HepG2 (cell line): ENCODE measurements around the gene ZKSCAN5. TPM values are rescaled to one million over a fixed set of nuclear protein-coding genes. Genes with fewer than 3 reads are reported as not detected.

Experiments used
- ATAC-seq: fragments of 200-7000 bp; cut with Tn5 transposase; 3 replicates; pipeline ENCODE4 v1.9.1; 2020; ENCODE audit warnings: mild to moderate bottlenecking, moderate library complexity
- BruUV-seq: library from RNA; stranded (reverse); fragments of 400-500 nt; replicated peaks from 2 replicates; lab custom pipeline; 2021; lab: Mats Ljungman, UMichigan
- CTCF ChIA-PET: fragments of 300-600 bp; formaldehyde crosslinking; extraction: SDS; loops from one replicate; lab custom pipeline; 2021; ENCODE audit warnings: low total read pairs, inconsistent platforms, low intra/inter-chr PET ratio; lab: Yijun Ruan, JAX
- POLR2A ChIA-PET: fragments of 350-600 bp; sonication (Branson Sonifier 250); formaldehyde crosslinking; loops from one replicate; lab custom pipeline; 2020; ENCODE audit warnings: antibody characterized with exemption, inconsistent platforms; lab: Yijun Ruan, JAX
- DNase-seq: peaks from one replicate; pipeline ENCODE4 v3.0.0-alpha.2; 2015; ENCODE audit warnings: low spot score
- FAIRE-seq: peaks from 3 replicates; lab custom pipeline; 2011; peaks lifted over from hg19 to GRCh38; lab: Jason Lieb, UNC
- H2AFZ ChIP-seq: one replicate; pipeline ENCODE4 v1.6.1; 2011; ENCODE audit warnings: low read length, inconsistent platforms
- H3K27ac ChIP-seq: fragments of 300-600 bp; 3 replicates; pipeline ENCODE4 v1.8.0; 2011; ENCODE audit warnings: mixed run types, mild to moderate bottlenecking, mixed read lengths, low read length, inconsistent platforms; ENCODE audit not compliant: insufficient read depth; ENCODE audit errors: extremely low read length
- H3K27me3 ChIP-seq, 2 experiments: fragments of 200-600 bp in 1 of 2; 2 replicates in 1 of 2; 3 replicates in 1 of 2; pipeline versions ENCODE4 v1.6.0 to v1.8.0; 2011; ENCODE audit warnings: low read length in 2 of 2, mild to moderate bottlenecking in 2 of 2, moderate library complexity in 2 of 2, inconsistent platforms in 1 of 2; ENCODE audit not compliant: insufficient read depth in 2 of 2, control insufficient read depth in 1 of 2
- H3K36me3 ChIP-seq, 2 experiments: fragments of 200-600 bp in 1 of 2; replicated peaks in 1 of 2; 2 replicates in 1 of 2; 3 replicates in 1 of 2; pipeline versions ENCODE4 v1.5.1 to v1.8.0; 2011; ENCODE audit warnings: low read length in 2 of 2, inconsistent platforms in 1 of 2; ENCODE audit not compliant: insufficient read depth in 2 of 2, control insufficient read depth in 1 of 2
- H3K4me1 ChIP-seq: 2 replicates; pipeline ENCODE4 v1.5.1; 2012; ENCODE audit warnings: low read length, inconsistent platforms; ENCODE audit not compliant: insufficient read depth
- H3K4me2 ChIP-seq: 2 replicates; pipeline ENCODE4 v1.6.0; 2011; ENCODE audit warnings: low read depth, low read length, inconsistent platforms
- H3K4me3 ChIP-seq, 3 experiments: fragments of 200-600 bp in 1 of 3; sonication (generic), shearing (Covaris generic) in 1 of 3; replicated peaks in 1 of 3; 2 replicates each; pipeline ENCODE4 v1.5.1; 2011 to 2016; ENCODE audit warnings: low read length in 3 of 3, inconsistent platforms in 2 of 3, low read depth in 2 of 3, mild to moderate bottlenecking in 2 of 3, control low read depth in 1 of 3, mixed read lengths in 1 of 3; ENCODE audit not compliant: insufficient read depth in 1 of 3
- H3K79me2 ChIP-seq: one replicate; pipeline ENCODE4 v1.6.1; 2011; ENCODE audit warnings: low read length, inconsistent platforms; ENCODE audit not compliant: insufficient read depth
- H3K9ac ChIP-seq: 2 replicates; pipeline ENCODE4 v1.6.0; 2011; ENCODE audit warnings: mild to moderate bottlenecking, low read depth, low read length, inconsistent platforms; ENCODE audit not compliant: insufficient read depth
- H3K9me3 ChIP-seq: 2 replicates; pipeline ENCODE4 v1.5.1; 2012; ENCODE audit warnings: mild to moderate bottlenecking, low read length
- H4K20me1 ChIP-seq: 2 replicates; pipeline ENCODE4 v1.6.0; 2011; ENCODE audit warnings: inconsistent platforms, mild to moderate bottlenecking, low read length, moderate library complexity; ENCODE audit not compliant: insufficient read depth
- ETV6 ChIP-seq: sonication (generic); formaldehyde crosslinking; conservative IDR thresholded peaks from 2 replicates; pipeline ENCODE4 v1.4.0; 2020; ENCODE audit warnings: missing genetic modification reagents
- HNRNPUL1 ChIP-seq: fragments of 200-400 bp; formaldehyde crosslinking; IDR thresholded peaks from 2 replicates; pipeline ENCODE4 v1.6.1; 2017; ENCODE audit warnings: low read depth, mild to moderate bottlenecking, low read length, moderate library complexity
- KDM2A ChIP-seq: sonication (generic); formaldehyde crosslinking; IDR thresholded peaks from 2 replicates; pipeline ENCODE4 v1.4.0; 2020; ENCODE audit warnings: low read depth, missing genetic modification reagents, borderline replicate concordance
- MED8 ChIP-seq: sonication (generic); formaldehyde crosslinking; IDR thresholded peaks from 2 replicates; pipeline ENCODE4 v1.8.1; 2023; ENCODE audit warnings: mild to moderate bottlenecking, missing genetic modification reagents; ENCODE audit not compliant: insufficient replicate concordance
- SMAD3 ChIP-seq: sonication (generic); formaldehyde crosslinking; IDR thresholded peaks from 2 replicates; pipeline ENCODE4 v1.4.0; 2020; ENCODE audit warnings: missing genetic modification reagents
- ZFYVE20 ChIP-seq: sonication (generic); formaldehyde crosslinking; IDR thresholded peaks from 2 replicates; pipeline ENCODE4 v1.8.0; 2023; ENCODE audit warnings: low read depth, mild to moderate bottlenecking, moderate library complexity, missing genetic modification reagents, borderline replicate concordance
- ZNF296 ChIP-seq: sonication (generic); formaldehyde crosslinking; conservative IDR thresholded peaks from 2 replicates; pipeline ENCODE4 v1.5.0; 2020; ENCODE audit warnings: mild to moderate bottlenecking, missing genetic modification reagents
- ZSCAN20 ChIP-seq: sonication (generic); formaldehyde crosslinking; IDR thresholded peaks from 2 replicates; pipeline ENCODE4 v1.4.0; 2020; ENCODE audit warnings: missing genetic modification reagents, mild to moderate bottlenecking, borderline replicate concordance
- WGBS: methylation state at CpG from one replicate; pipeline ENCODE4 v1.1.6; 2017; ENCODE audit warnings: low lambda C conversion rate; 5-methylcytosine and 5-hydroxymethylcytosine counted together
- in situ Hi-C: cut with HindIII; loops from 2 replicates; pipeline ENCODE4 v1.10.0; 2017; ENCODE audit warnings: low pct_unique_long_range_greater_than_20kb; ENCODE audit not compliant: extremely low pct_ligation_motif_present
- intact Hi-C: fragments of 100-400 bp; cut with micrococcal nuclease; formaldehyde crosslinking; loops from one replicate; pipeline ENCODE4 v1.10.0; 2022; ENCODE audit not compliant: unreplicated experiment
- polyA plus RNA-seq, 8 experiments: library from polyadenylated mRNA; depleted of rRNA in 3 of 8; stranded (reverse) in 7 of 8; unstranded in 1 of 8; fragments of >200 nt; fragmentation: Illumina TruSeq in 4 of 8; extraction: Trizol in 4 of 8; gene quantifications; 2 replicates each; pipeline versions ENCODE4 v1.2.1 to v1.2.3, GENCODE V29; 2011 to 2016; ENCODE audit warnings: low read depth in 4 of 8, missing spikeins in 1 of 8, mixed read lengths in 1 of 8; ENCODE audit not compliant: insufficient read depth in 1 of 8
- total RNA-seq, 5 experiments: library from RNA; depleted of rRNA; stranded (reverse); fragments of >200 nt; fragmentation: Illumina TruSeq; extraction: Trizol; gene quantifications; 2 replicates each; pipeline ENCODE4 v1.2.3, GENCODE V29; 2016; ENCODE audit warnings: low read depth in 1 of 5
- TF ChIP-seq, protein P1 (sequence below): sonication (generic); formaldehyde crosslinking; IDR thresholded peaks from 2 replicates; pipeline ENCODE4 v1.8.0; 2022; ENCODE audit warnings: mild to moderate bottlenecking, missing genetic modification reagents; ENCODE audit not compliant: insufficient replicate concordance
- TF ChIP-seq, protein P2 (sequence below): sonication (generic); formaldehyde crosslinking; IDR thresholded peaks from 2 replicates; pipeline ENCODE4 v1.9.0; 2021; ENCODE audit warnings: missing genetic modification reagents, borderline replicate concordance
- TF ChIP-seq, protein P3 (sequence below): IDR thresholded peaks from 2 replicates; pipeline ENCODE4 v1.6.1; 2012; ENCODE audit warnings: low read depth, low read length, improper control_type of control experiment
- TF ChIP-seq, protein P4 (sequence below): IDR thresholded peaks from 2 replicates; pipeline ENCODE4 v1.6.1; 2018; ENCODE audit warnings: missing genetic modification reagents

ZKSCAN5 gene
- total and polyA plus RNA-seq, 2 of the 13 experiments (the other 11 are each of a cell fraction or from before 2014, with no cell fraction given), result 5.5 to 11.7 TPM

DNA sequence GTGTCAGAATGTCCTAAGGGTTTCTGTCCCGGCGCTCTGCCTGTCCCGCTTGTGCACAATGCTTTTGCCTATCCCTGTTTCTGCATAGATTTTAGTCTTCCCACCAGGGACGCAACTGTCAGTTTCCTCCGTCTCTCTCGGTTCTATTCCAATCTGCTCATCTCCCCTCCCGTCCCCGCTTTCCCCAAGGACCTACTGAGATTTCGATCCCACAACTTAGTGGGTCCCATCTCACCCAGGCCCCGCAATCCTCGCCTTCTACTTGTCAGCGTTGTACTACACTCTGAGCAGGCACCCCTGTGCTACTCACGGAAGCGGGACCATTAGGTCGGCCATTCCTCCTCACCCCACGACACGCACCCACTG, 53.5 kb downstream of the ZKSCAN5 start (continued):
- TF ChIP-seq, protein P1, sequence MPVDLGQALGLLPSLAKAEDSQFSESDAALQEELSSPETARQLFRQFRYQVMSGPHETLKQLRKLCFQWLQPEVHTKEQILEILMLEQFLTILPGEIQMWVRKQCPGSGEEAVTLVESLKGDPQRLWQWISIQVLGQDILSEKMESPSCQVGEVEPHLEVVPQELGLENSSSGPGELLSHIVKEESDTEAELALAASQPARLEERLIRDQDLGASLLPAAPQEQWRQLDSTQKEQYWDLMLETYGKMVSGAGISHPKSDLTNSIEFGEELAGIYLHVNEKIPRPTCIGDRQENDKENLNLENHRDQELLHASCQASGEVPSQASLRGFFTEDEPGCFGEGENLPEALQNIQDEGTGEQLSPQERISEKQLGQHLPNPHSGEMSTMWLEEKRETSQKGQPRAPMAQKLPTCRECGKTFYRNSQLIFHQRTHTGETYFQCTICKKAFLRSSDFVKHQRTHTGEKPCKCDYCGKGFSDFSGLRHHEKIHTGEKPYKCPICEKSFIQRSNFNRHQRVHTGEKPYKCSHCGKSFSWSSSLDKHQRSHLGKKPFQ (CRISPR knock-in tag), result peak; percentile 21

DNA sequence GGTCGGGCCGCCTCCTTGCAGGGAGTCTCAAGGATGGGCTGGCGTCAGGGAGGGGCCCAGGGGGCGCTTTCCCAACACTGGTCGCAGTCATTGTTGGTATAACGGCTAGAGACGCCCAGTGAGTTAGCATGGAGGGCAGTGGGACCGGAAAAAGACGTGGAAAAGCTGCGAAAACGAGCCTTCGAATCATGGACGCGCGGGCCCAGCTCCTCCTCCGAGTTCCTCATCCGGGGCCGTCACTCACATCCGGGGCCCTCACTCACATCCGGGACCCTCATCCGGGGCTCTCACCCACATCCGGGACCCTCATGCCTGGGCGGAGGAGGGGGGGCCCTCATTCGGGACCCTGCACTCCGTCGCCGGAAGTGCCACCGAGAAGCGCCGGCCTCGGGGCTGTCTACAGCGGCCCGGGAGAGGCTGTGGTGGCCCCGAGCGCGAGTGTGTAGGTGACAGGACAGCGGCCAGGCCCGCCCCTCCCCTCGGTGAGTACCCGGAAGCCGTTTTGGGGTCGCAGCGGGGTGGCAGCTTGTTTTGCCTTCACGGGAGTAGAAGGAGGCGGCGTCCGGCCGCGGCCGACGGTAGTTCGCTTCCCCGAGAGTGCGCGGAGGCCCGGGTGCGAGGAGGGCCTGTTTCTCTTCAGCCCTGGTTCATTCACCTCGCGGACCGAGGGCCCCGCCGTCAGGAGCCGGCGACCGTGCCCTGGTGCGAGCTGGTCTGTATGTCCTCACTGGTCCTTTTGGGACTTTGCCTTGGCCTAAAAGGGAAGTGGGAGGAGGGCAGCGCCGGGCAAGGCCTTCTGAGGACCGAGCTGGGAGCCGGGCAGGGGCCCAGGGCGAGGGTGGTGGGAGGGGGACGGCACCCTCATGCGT, 54.1 kb downstream of the ZKSCAN5 start, which contains the start of gene ZNF655:
Gene ZNF655, plus strand, starts transcription at position 337 of the 869 bp plus-strand sequence. CDS start 1,918 bp downstream, outside the sequence.
- Histone ChIP-seq H3K9me3 (no peaks in the 10 kb centered on the region), H3K79me2 (peaks cover 46% of the 10 kb centered on the region), H3K36me3 (peaks cover 11 to 45% of the 10 kb centered on the region in 2 experiments), H3K4me1 (peaks cover 43% of the 10 kb centered on the region), H4K20me1 (peaks cover 5% of the 10 kb centered on the region; the same call in 1 of the 2 replicates), H3K4me3 (peak within 1 kb of the TSS; percentile 87 to 99 (median 98)), H3K9ac (peak within 1 kb of the TSS; percentile 100), H3K27me3 (no peaks in the 10 kb centered on the region; a peak in 1 of 5 replicates), H2AFZ (no peak within 1 kb of the TSS), H3K4me2 (peak within 1 kb of the TSS; percentile 88), H3K27ac (peak within 1 kb of the TSS; percentile 95)
- peak; percentile 90 for DNase-seq
- no peak for FAIRE-seq
- intact Hi-C loops (loop anchor here (2.0 to 5.0 kb wide), 2 partner anchors 56 to 58 kb away; partner anchors contain the start of genes ZKSCAN5, ZNF394 and ZSCAN25), in situ Hi-C loops (no loop called here)
- POLR2A ChIA-PET, result interaction anchor here (0.6 to 3.6 kb wide), 22 partner anchors 13 to 432 kb away, joined by 3 to 42 read pairs (median 5); partner anchors contain the start of genes AZGP1, ZKSCAN5, ZNF394 and ZSCAN25
- peak; percentile 96 for ATAC-seq
- no TSS peak for BruUV-seq
- WGBS, result 0% methylated on average over 17 of the region's 73 CpGs
- CTCF ChIA-PET, result no interaction called here
- TF ChIP-seq ZNF296 (CRISPR knock-in tag), result 0 out of 2 replicates have a peak, but pooled peaks have one; percentile 66
- 0 out of 2 replicates have a peak, but pooled peaks have one; percentile 43 for TF ChIP-seq ZFYVE20
- TF ChIP-seq KDM2A, result peak; percentile 92
- 0 out of 2 replicates have a peak, but pooled peaks have one; percentile 56 for TF ChIP-seq SMAD3 (CRISPR knock-in tag)
- TF ChIP-seq, protein P2, sequence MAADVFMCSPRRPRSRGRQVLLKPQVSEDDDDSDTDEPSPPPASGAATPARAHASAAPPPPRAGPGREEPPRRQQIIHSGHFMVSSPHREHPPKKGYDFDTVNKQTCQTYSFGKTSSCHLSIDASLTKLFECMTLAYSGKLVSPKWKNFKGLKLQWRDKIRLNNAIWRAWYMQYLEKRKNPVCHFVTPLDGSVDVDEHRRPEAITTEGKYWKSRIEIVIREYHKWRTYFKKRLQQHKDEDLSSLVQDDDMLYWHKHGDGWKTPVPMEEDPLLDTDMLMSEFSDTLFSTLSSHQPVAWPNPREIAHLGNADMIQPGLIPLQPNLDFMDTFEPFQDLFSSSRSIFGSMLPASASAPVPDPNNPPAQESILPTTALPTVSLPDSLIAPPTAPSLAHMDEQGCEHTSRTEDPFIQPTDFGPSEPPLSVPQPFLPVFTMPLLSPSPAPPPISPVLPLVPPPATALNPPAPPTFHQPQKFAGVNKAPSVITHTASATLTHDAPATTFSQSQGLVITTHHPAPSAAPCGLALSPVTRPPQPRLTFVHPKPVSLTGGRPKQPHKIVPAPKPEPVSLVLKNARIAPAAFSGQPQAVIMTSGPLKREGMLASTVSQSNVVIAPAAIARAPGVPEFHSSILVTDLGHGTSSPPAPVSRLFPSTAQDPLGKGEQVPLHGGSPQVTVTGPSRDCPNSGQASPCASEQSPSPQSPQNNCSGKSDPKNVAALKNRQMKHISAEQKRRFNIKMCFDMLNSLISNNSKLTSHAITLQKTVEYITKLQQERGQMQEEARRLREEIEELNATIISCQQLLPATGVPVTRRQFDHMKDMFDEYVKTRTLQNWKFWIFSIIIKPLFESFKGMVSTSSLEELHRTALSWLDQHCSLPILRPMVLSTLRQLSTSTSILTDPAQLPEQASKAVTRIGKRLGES (CRISPR knock-in tag), result no peak
- peak; percentile 45 for TF ChIP-seq MED8 (CRISPR knock-in tag)
- TF ChIP-seq, protein P3, sequence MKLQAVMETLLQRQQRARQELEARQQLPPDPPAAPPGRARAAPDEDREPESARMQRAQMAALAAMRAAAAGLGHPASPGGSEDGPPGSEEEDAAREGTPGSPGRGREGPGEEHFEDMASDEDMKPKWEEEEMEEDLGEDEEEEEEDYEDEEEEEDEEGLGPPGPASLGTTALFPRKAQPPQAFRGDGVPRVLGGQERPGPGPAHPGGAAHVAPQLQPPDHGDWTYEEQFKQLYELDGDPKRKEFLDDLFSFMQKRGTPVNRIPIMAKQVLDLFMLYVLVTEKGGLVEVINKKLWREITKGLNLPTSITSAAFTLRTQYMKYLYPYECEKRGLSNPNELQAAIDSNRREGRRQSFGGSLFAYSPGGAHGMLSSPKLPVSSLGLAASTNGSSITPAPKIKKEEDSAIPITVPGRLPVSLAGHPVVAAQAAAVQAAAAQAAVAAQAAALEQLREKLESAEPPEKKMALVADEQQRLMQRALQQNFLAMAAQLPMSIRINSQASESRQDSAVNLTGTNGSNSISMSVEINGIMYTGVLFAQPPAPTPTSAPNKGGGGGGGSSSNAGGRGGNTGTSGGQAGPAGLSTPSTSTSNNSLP, result no peak
- TF ChIP-seq ETV6 (CRISPR knock-in tag), result peak; percentile 55; the same call in 1 of the 2 replicates
- TF ChIP-seq, protein P4, sequence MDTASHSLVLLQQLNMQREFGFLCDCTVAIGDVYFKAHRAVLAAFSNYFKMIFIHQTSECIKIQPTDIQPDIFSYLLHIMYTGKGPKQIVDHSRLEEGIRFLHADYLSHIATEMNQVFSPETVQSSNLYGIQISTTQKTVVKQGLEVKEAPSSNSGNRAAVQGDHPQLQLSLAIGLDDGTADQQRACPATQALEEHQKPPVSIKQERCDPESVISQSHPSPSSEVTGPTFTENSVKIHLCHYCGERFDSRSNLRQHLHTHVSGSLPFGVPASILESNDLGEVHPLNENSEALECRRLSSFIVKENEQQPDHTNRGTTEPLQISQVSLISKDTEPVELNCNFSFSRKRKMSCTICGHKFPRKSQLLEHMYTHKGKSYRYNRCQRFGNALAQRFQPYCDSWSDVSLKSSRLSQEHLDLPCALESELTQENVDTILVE (CRISPR knock-in tag), result peak; percentile 96; the same call in 1 of the 2 replicates
- TF ChIP-seq ZSCAN20 (CRISPR knock-in tag), result no peak
- TF ChIP-seq HNRNPUL1, result peak; percentile 50; the same call in 1 of the 2 replicates
